H1 (cell line): ENCODE results near the gene RPL21. TPM values are rescaled to one million over a fixed set of nuclear protein-coding genes. Genes with fewer than 3 reads are reported as not detected.

Experiments
- CHD7 ChIP-seq: fragments of 300-600 bp; sonication (generic); IDR thresholded peaks from 2 replicates; pipeline ENCODE4 v1.7.1; 2012; ENCODE audit warnings: low read length, moderate library complexity, mild to moderate bottlenecking, inconsistent platforms; ENCODE audit not compliant: insufficient replicate concordance
- polyA plus RNA-seq, 7 experiments: library from polyadenylated mRNA; depleted of rRNA in 3 of 7; stranded (reverse) in 5 of 7; unstranded in 2 of 7; fragments of >200 nt in 5 of 7; fragments of 200-250 nt in 2 of 7; gene quantifications; 1 replicate in 5 of 7; 2 replicates in 1 of 7; 4 replicates in 1 of 7; pipeline versions ENCODE4 v1.2.1 to v1.2.3, GENCODE V29; 2011 to 2013; ENCODE audit warnings: missing spikeins in 2 of 7, mixed read lengths in 2 of 7
- total RNA-seq: library from RNA; stranded (reverse); fragmentation: NEBNext Ultra II Directional; extraction: Animal tissue kit (Norgen Biotek cat#: 25700); gene quantifications from 2 replicates; pipeline ENCODE4 v1.2.1, GENCODE V29; 2021

Gene RPL21
- total and polyA plus RNA-seq, 2 of the 8 experiments (the other 6 are each of a cell fraction or from before 2014, with no cell fraction given), result 624 to 1,283 TPM

- TF ChIP-seq CHD7, result no peak
Measured at GRCh38 chr13:27290715-27291114, 39.4 kb downstream of the RPL21 start (continued).
